GM06990 (cell line): ENCODE data around the gene MAP2K3.

Experiments
- DNase-seq: peaks from one replicate; pipeline ENCODE4 v3.0.0-alpha.2; 2011; ENCODE audit not compliant: insufficient read length; ENCODE audit errors: extremely low read depth
- H3K27me3 ChIP-seq: replicated peaks from 2 replicates; pipeline ENCODE4 v1.6.0; 2011; ENCODE audit warnings: low read length; ENCODE audit not compliant: control insufficient read depth, insufficient read depth
- H3K36me3 ChIP-seq: 2 replicates; pipeline ENCODE4 v1.5.1; 2011; ENCODE audit warnings: low read length; ENCODE audit not compliant: control insufficient read depth, insufficient read depth
- H3K4me3 ChIP-seq: replicated peaks from 2 replicates; pipeline ENCODE4 v1.5.1; 2011; ENCODE audit warnings: low read depth, mild to moderate bottlenecking, control low read depth, low read length
- TF ChIP-seq, protein P1 (sequence below): IDR thresholded peaks from 2 replicates; pipeline ENCODE4 v1.5.1; 2011; ENCODE audit warnings: low read length, control low read depth, mild to moderate bottlenecking, inconsistent platforms; ENCODE audit not compliant: insufficient read depth, poor library complexity, severe bottlenecking

The MAP2K3 gene

DNA sequence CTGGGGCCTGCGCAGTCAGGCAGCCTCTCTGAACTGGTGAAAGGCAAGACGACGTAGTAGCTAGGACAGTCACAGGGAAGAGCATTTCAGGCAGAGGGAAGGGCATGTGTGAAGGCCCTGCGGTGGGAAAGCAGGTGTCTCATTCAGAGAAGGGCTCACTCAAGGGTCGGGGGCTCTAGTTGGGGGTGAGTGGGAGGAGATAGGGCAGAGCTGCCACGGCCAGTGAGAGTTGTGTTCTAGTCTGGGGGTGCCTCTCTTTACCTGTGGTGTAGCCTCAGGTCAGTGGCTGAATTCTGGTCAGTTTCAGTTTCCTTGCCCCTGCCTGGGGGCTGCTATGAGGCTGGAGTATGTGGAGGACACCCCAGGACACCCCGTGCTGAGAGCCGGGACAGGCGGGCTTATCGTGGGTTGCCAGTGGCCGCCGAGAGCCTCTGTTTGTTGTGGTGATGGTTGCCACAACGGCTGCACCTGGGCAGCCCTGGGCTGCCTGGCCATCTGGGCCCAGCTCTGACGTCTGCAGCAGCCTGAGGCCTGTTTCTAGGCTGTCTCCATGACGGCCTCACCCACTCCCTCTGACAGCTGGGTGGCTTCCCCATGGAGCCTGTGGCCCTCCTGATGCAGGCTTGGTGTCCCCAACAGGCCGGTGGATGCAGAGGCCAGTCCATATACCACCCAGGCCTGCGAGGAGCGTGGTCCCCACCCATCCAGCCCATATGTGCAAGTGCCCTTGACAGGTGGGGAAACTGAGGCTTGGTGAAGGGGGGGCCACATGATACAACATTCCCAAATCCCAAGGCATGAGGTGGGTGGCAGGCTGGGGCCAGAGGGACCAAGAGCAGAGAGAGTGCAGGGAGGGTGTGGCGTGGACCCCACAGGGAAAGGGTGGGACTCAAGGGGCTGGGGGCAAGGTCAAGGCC, 10.8 kb downstream of the MAP2K3 start:
- Histone ChIP-seq H3K36me3 (peaks cover 21% of the 10 kb centered on the region), H3K4me3 (no peak overlapping the region), H3K27me3 (no peaks in the 10 kb centered on the region)
- no peak for DNase-seq
- TF ChIP-seq, protein P1, sequence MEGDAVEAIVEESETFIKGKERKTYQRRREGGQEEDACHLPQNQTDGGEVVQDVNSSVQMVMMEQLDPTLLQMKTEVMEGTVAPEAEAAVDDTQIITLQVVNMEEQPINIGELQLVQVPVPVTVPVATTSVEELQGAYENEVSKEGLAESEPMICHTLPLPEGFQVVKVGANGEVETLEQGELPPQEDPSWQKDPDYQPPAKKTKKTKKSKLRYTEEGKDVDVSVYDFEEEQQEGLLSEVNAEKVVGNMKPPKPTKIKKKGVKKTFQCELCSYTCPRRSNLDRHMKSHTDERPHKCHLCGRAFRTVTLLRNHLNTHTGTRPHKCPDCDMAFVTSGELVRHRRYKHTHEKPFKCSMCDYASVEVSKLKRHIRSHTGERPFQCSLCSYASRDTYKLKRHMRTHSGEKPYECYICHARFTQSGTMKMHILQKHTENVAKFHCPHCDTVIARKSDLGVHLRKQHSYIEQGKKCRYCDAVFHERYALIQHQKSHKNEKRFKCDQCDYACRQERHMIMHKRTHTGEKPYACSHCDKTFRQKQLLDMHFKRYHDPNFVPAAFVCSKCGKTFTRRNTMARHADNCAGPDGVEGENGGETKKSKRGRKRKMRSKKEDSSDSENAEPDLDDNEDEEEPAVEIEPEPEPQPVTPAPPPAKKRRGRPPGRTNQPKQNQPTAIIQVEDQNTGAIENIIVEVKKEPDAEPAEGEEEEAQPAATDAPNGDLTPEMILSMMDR = no peak

- H3K4me3 ChIP-seq = no peak overlapping the region
- H3K36me3 ChIP-seq = peaks cover 26% of the 10 kb centered on the region
- DNase-seq = no peak
- no peaks in the 10 kb centered on the region for H3K27me3 ChIP-seq
- TF ChIP-seq, protein P1 = no peak
Observed at GRCh38 chr17:21296097-21297025, 11.8 kb downstream of the MAP2K3 start.

DNA sequence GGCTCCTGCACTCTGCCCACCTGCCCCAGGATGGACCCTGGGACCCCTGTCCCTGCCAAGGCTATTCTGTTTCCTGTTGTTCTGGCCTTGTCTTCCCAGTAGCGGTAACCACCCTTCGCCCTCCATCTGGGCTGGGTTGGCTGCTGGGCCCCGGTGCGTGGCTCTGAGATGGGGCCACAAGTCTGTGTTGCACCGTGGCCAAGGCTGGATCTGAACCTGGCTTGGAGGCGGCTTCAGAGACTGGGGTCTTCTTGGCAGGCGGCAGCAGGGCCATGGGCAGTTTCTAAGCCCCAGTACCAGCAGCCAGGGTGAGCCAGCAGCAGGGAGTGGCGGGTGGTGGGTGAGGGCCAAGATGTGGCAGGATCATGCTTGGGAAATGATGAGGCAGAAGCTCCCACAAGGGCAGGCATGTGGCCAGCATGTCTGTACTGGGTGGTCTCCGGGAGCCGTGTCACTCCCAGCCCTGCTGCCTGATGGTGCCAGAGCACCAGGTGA, 12.6 kb downstream of the MAP2K3 start:
- TF ChIP-seq, protein P1 = no peak
- Histone ChIP-seq H3K4me3 (no peak overlapping the region), H3K27me3 (no peaks in the 10 kb centered on the region), H3K36me3 (peaks cover 21% of the 10 kb centered on the region)
- no peak for DNase-seq

DNA sequence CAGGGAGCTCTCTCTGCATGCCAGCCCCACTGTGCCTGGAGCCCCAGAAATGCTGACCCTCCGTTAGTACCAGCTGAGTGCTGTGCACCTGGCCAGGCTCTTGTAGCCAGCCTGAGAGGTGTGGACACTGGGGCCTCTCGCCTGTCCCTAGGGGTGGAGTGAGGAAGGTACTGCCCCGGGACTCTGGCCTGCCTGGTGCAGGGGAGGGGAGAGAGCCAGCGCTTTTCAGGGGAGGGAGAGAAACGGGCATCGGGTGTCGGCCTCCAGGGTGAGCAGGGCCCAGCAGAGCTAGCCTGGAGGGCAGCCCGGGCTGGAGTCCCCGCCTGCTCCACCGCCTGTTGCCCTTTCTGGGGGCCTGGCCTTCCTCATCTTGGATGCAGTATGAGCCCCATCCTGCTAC, 13.1 kb downstream of the MAP2K3 start:
- H3K27me3 ChIP-seq = no peaks in the 10 kb centered on the region
- H3K36me3 ChIP-seq = peaks cover 21% of the 10 kb centered on the region
- no peak overlapping the region for H3K4me3 ChIP-seq
- no peak for DNase-seq
- TF ChIP-seq, protein P1 = no peak

- peaks cover 24% of the 10 kb centered on the region for H3K36me3 ChIP-seq
- no peak overlapping the region for H3K4me3 ChIP-seq
- TF ChIP-seq, protein P1 = no peak
- no peak for DNase-seq
- no peaks in the 10 kb centered on the region for H3K27me3 ChIP-seq
Observed at GRCh38 chr17:21298056-21298982, 13.8 kb downstream of the MAP2K3 start.
